HG03060 (cell line): ENCODE measurements around the gene IZUMO4.

Source experiments
- ATAC-seq: cut with Tn5 transposase; IDR thresholded peaks from one replicate; pipeline ENCODE4 v1.9.1; 2021; ENCODE audit warnings: low read depth, moderate number of reproducible peaks; ENCODE audit not compliant: unreplicated experiment

Gene IZUMO4

GRCh38 chr19:2058570-2059421 lies 37.9 kb upstream of the IZUMO4 start:
- no peak for ATAC-seq

- ATAC-seq: no peak
Observed at GRCh38 chr19:2059422-2060201, 37.1 kb upstream of the IZUMO4 start.

- ATAC-seq: peak; percentile 20
Observed at GRCh38 chr19:2060884-2061494, 35.7 kb upstream of the IZUMO4 start.

GRCh38 chr19:2061495-2062388 lies 35.0 kb upstream of the IZUMO4 start:
- ATAC-seq: peak; percentile 71

GRCh38 chr19:2062389-2062729 lies 34.4 kb upstream of the IZUMO4 start:
- ATAC-seq: no peak

- ATAC-seq: no peak
Observed at GRCh38 chr19:2062770-2063169, 33.9 kb upstream of the IZUMO4 start.

- no peak for ATAC-seq
Observed at GRCh38 chr19:2063824-2064223, 32.9 kb upstream of the IZUMO4 start.

GRCh38 chr19:2064395-2064787 lies 32.3 kb upstream of the IZUMO4 start:
- ATAC-seq: no peak

GRCh38 chr19:2064788-2065524 lies 31.8 kb upstream of the IZUMO4 start:
- ATAC-seq: no peak

- no peak for ATAC-seq
Observed at GRCh38 chr19:2070436-2070827, 26.3 kb upstream of the IZUMO4 start.

- no peak for ATAC-seq
Observed at GRCh38 chr19:2070986-2071673, 25.6 kb upstream of the IZUMO4 start.

- ATAC-seq: no peak
Observed at GRCh38 chr19:2072757-2073551, 23.8 kb upstream of the IZUMO4 start.

GRCh38 chr19:2076526-2076944 lies 20.2 kb upstream of the IZUMO4 start:
- no peak for ATAC-seq

- ATAC-seq: no peak
Observed at GRCh38 chr19:2077398-2077797, 19.3 kb upstream of the IZUMO4 start.

- no peak for ATAC-seq
Observed at GRCh38 chr19:2077833-2078619, 18.7 kb upstream of the IZUMO4 start.

GRCh38 chr19:2079076-2079864 lies 17.4 kb upstream of the IZUMO4 start:
- ATAC-seq: no peak

GRCh38 chr19:2079865-2080301 lies 16.8 kb upstream of the IZUMO4 start:
- no peak for ATAC-seq
